T-helper 17 cell (primary cell): Measurements from ENCODE around the gene HOXA5. TPM values are rescaled to one million over a fixed set of nuclear protein-coding genes. Genes with fewer than 3 reads are reported as not detected.

Experiments
- ATAC-seq: fragments of 150-1000 bp; cut with Tn5 transposase; 2 replicates; pipeline ENCODE4 v1.10.0; 2021; ENCODE audit warnings: mild to moderate bottlenecking, moderate library complexity
- DNase-seq, 3 donors: peaks; one replicate each; pipeline versions ENCODE4 v3.0.0 to v3.0.0-alpha.2; 2020 to 2021
- H3K9me3 ChIP-seq: one replicate; pipeline ENCODE4 v1.7.0; 2013; ENCODE audit warnings: low read length, mild to moderate bottlenecking; ENCODE audit not compliant: control insufficient read depth, poor library complexity, severe bottlenecking
- H3K27ac Mint-ChIP-seq: one replicate; pipeline ENCODE4 v1.8.0; 2022; ENCODE audit warnings: mild to moderate bottlenecking, moderate library complexity, mixed read lengths
- H3K27me3 Mint-ChIP-seq: one replicate; pipeline ENCODE4 v1.8.0; 2022; ENCODE audit warnings: mixed read lengths
- H3K36me3 Mint-ChIP-seq: one replicate; pipeline ENCODE4 v1.8.0; 2022; ENCODE audit warnings: low read depth, mixed read lengths
- H3K4me1 Mint-ChIP-seq: one replicate; pipeline ENCODE4 v1.8.0; 2022; ENCODE audit warnings: mild to moderate bottlenecking, mixed read lengths
- H3K4me3 Mint-ChIP-seq: one replicate; pipeline ENCODE4 v1.8.0; 2022; ENCODE audit warnings: mild to moderate bottlenecking, moderate library complexity, mixed read lengths
- total RNA-seq, 4 donors: library from RNA in 2 of 4; stranded (reverse) in 2 of 4; gene quantifications; one replicate each; pipeline ENCODE4 v1.2.3 and lab custom pipeline; 2022 to 2026

Gene HOXA5
- total RNA-seq, 2 donors from 2014 or later = 0.26 TPM; not detected in 1

- no peak for ATAC-seq
- no peak overlapping the region for H3K4me3 Mint-ChIP-seq
- H3K27me3 Mint-ChIP-seq = peaks cover 64% of the 10 kb centered on the region
- peaks cover 4% of the 10 kb centered on the region for H3K4me1 Mint-ChIP-seq
- H3K27ac Mint-ChIP-seq = no peak overlapping the region
- peaks cover 2% of the 10 kb centered on the region for H3K9me3 ChIP-seq
- H3K36me3 Mint-ChIP-seq = no peaks in the 10 kb centered on the region
- DNase-seq = no peak
Observed at GRCh38 chr7:27141137-27141922, 2.2 kb downstream of the HOXA5 start.

GRCh38 chr7:27140126-27140857 lies 3.2 kb downstream of the HOXA5 start:
- Mint-ChIP-seq H3K27me3 (peaks cover 64% of the 10 kb centered on the region), H3K4me1 (peaks cover 6% of the 10 kb centered on the region), H3K27ac (no peak overlapping the region), H3K4me3 (no peak overlapping the region), H3K36me3 (no peaks in the 10 kb centered on the region)
- no peak for DNase-seq
- H3K9me3 ChIP-seq = peaks cover 2% of the 10 kb centered on the region
- no peak for ATAC-seq

GRCh38 chr7:27139334-27140125 lies 4.0 kb downstream of the HOXA5 start:
- no peak for ATAC-seq
- Mint-ChIP-seq H3K4me1 (peaks cover 6% of the 10 kb centered on the region), H3K27ac (no peak overlapping the region), H3K36me3 (no peaks in the 10 kb centered on the region), H3K4me3 (no peak overlapping the region), H3K27me3 (peaks cover 67% of the 10 kb centered on the region)
- DNase-seq = no peak
- peaks cover 2% of the 10 kb centered on the region for H3K9me3 ChIP-seq

GRCh38 chr7:27138985-27139333 lies 4.5 kb downstream of the HOXA5 start:
- H3K4me3 Mint-ChIP-seq = no peak overlapping the region
- H3K36me3 Mint-ChIP-seq = no peaks in the 10 kb centered on the region
- DNase-seq (no peak), ATAC-seq (no peak)
- peaks cover 73% of the 10 kb centered on the region for H3K27me3 Mint-ChIP-seq
- peaks cover 2% of the 10 kb centered on the region for H3K9me3 ChIP-seq
- H3K27ac Mint-ChIP-seq = no peak overlapping the region
- H3K4me1 Mint-ChIP-seq = peaks cover 6% of the 10 kb centered on the region

- no peak overlapping the region for H3K27ac Mint-ChIP-seq
- no peak overlapping the region for H3K4me3 Mint-ChIP-seq
- peaks cover 2% of the 10 kb centered on the region for H3K9me3 ChIP-seq
- DNase-seq = no peak
- peaks cover 6% of the 10 kb centered on the region for H3K4me1 Mint-ChIP-seq
- no peaks in the 10 kb centered on the region for H3K36me3 Mint-ChIP-seq
- peaks cover 78% of the 10 kb centered on the region for H3K27me3 Mint-ChIP-seq
- no peak for ATAC-seq
Observed at GRCh38 chr7:27138472-27138871, 5.0 kb downstream of the HOXA5 start.

- DNase-seq (no peak), ATAC-seq (no peak)
- Mint-ChIP-seq H3K4me3 (no peak overlapping the region), H3K27me3 (peaks cover 79% of the 10 kb centered on the region), H3K36me3 (no peaks in the 10 kb centered on the region), H3K4me1 (peaks cover 6% of the 10 kb centered on the region), H3K27ac (no peak overlapping the region)
- peaks cover 2% of the 10 kb centered on the region for H3K9me3 ChIP-seq
Observed at GRCh38 chr7:27137640-27138315, 5.7 kb downstream of the HOXA5 start.

GRCh38 chr7:27134392-27134791 lies 9.1 kb downstream of the HOXA5 start:
- ATAC-seq (no peak), DNase-seq (no peak)
- H3K27ac Mint-ChIP-seq = no peak overlapping the region
- H3K27me3 Mint-ChIP-seq = peaks cover 73% of the 10 kb centered on the region
- peaks cover 2% of the 10 kb centered on the region for H3K4me1 Mint-ChIP-seq
- peaks cover 2% of the 10 kb centered on the region for H3K9me3 ChIP-seq
- H3K4me3 Mint-ChIP-seq = no peak overlapping the region
- H3K36me3 Mint-ChIP-seq = no peaks in the 10 kb centered on the region

- ATAC-seq (no peak), DNase-seq (no peak)
- Mint-ChIP-seq H3K4me3 (no peak overlapping the region), H3K36me3 (no peaks in the 10 kb centered on the region), H3K4me1 (peaks cover 2% of the 10 kb centered on the region), H3K27me3 (peaks cover 77% of the 10 kb centered on the region), H3K27ac (no peak overlapping the region)
- peaks cover 2% of the 10 kb centered on the region for H3K9me3 ChIP-seq
Observed at GRCh38 chr7:27133409-27134231, 9.9 kb downstream of the HOXA5 start.

- peaks cover 2% of the 10 kb centered on the region for H3K9me3 ChIP-seq
- DNase-seq = no peak
- H3K4me3 Mint-ChIP-seq = no peak overlapping the region
- ATAC-seq = no peak
- peaks cover 2% of the 10 kb centered on the region for H3K4me1 Mint-ChIP-seq
- no peaks in the 10 kb centered on the region for H3K36me3 Mint-ChIP-seq
- H3K27ac Mint-ChIP-seq = no peak overlapping the region
- H3K27me3 Mint-ChIP-seq = peaks cover 77% of the 10 kb centered on the region
Observed at GRCh38 chr7:27132978-27133377, 10.5 kb downstream of the HOXA5 start.

GRCh38 chr7:27132214-27132613 lies 11.3 kb downstream of the HOXA5 start:
- DNase-seq (no peak), ATAC-seq (no peak)
- Mint-ChIP-seq H3K27ac (no peak overlapping the region), H3K4me1 (peaks cover 2% of the 10 kb centered on the region), H3K4me3 (no peak overlapping the region), H3K36me3 (no peaks in the 10 kb centered on the region), H3K27me3 (peaks cover 77% of the 10 kb centered on the region)
- peaks cover 1% of the 10 kb centered on the region for H3K9me3 ChIP-seq

- Mint-ChIP-seq H3K27ac (no peak overlapping the region), H3K4me3 (peak overlapping the region; percentile 75), H3K27me3 (peaks cover 77% of the 10 kb centered on the region), H3K4me1 (peaks cover 2% of the 10 kb centered on the region), H3K36me3 (no peaks in the 10 kb centered on the region)
- no peak for DNase-seq
- H3K9me3 ChIP-seq = no peaks in the 10 kb centered on the region
- no peak for ATAC-seq
Observed at GRCh38 chr7:27131390-27131819, 12.1 kb downstream of the HOXA5 start.
